Natural killer cell treated with Interleukin-12 subunit alpha and Interleukin-12 subunit beta and Interleukin-15 and Interleukin-18, amount 100 ng/mL, for 72 hours (primary cell): ENCODE measurements around the gene DDX19B. TPM values are rescaled to one million over a fixed set of nuclear protein-coding genes. Genes with fewer than 3 reads are reported as not detected.
"Not testable (repeated sequence)": the region's sequence is repeated elsewhere in the genome, so short reads cannot be mapped to it uniquely, and the experiment has no call there.

Experiments used
- ATAC-seq, 2 donors: fragments of 150-1000 bp; cut with Tn5 transposase in 1 of 2; sonication (Bioruptor Pico), chemical (Tn5 transposase) in 1 of 2; 2 replicates each; pipeline ENCODE4 v1.10.0; 2021
- DNase-seq: peaks from one replicate; pipeline ENCODE4 v3.0.0; 2022; ENCODE audit warnings: low spot score
- H3K27ac Mint-ChIP-seq, 2 donors: 1 replicate in 1 of 2; 2 replicates in 1 of 2; pipeline ENCODE4 v1.8.0; 2022; ENCODE audit warnings: mixed read lengths in 2 of 2, mild to moderate bottlenecking in 1 of 2, moderate library complexity in 1 of 2
- H3K27me3 Mint-ChIP-seq, 2 donors: 1 replicate in 1 of 2; 2 replicates in 1 of 2; pipeline ENCODE4 v1.8.0; 2022; ENCODE audit warnings: mixed read lengths in 2 of 2
- H3K36me3 Mint-ChIP-seq: one replicate; pipeline ENCODE4 v1.8.0; 2022; ENCODE audit warnings: mixed read lengths
- H3K4me1 Mint-ChIP-seq, 2 donors: 1 replicate in 1 of 2; 2 replicates in 1 of 2; pipeline ENCODE4 v1.8.0; 2022; ENCODE audit warnings: low read depth in 2 of 2, mixed read lengths in 2 of 2, mild to moderate bottlenecking in 1 of 2
- H3K4me3 Mint-ChIP-seq: one replicate; pipeline ENCODE4 v1.8.0; 2022; ENCODE audit warnings: mixed read lengths
- H3K9me3 Mint-ChIP-seq: 2 replicates; pipeline ENCODE4 v1.8.0; 2022; ENCODE audit warnings: mixed read lengths
- total RNA-seq, 2 donors: library from RNA; stranded (reverse); gene quantifications; one replicate each; pipeline ENCODE4 v1.2.3, GENCODE V29; 2022

The DDX19B gene
- 10 to 100 TPM; 34.6 to 42.3 TPM for total RNA-seq

DNA sequence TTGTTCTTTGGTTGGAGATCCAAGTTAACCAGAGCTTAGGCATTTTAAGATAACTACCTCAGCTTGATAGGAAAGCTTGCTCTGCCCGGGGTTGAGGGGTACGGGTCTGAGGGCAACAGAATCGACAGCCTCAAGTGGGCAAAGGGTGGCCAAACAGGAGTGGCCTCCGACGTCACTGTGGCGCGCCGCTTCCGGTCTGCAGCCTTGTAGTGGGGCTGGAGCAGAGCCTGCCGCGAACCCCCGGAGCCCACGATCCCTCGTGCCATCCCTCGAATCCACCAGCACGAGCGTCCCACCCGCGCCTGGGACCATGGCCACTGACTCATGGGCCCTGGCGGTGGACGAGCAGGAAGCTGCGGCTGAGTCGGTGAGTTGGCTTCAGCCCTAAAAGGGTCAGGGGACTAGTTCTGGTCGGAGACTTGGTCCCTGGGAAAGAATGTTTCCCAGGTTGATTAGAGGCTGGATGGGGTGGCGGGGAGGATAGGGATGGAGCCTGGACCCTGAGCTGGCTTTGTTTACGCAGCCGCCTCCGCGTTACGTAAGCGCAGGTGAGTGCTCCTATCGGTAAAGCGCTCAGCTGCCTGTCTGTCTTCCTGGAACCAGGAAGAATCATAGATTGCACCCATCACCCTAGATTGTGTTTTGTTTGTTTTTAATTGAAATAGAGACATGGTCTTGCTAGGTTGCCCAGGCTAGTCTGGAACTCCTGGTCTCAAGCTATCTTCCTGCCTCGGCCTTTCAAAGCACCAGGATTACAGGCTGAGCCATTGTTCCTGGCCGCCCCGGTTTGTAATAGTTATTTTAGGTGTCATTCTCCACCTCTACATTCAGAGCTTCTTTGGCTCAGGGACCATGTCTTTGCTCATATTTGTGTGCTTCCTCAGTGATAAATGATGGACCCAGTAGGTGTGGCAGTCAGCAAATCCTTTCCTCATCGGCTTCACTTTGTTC lies at the start of gene DDX19B:
Gene DDX19B, plus strand, starts transcription at position 199 of the 951 bp plus-strand sequence. Its CDS starts 112 bp downstream, at position 311.
- Mint-ChIP-seq H3K4me1 (peaks cover 21 to 34% of the 10 kb centered on the region in 2 donors), H3K9me3 (peaks cover 3% of the 10 kb centered on the region), H3K4me3 (peak within 1 kb of the TSS; percentile 87), H3K27ac (peak within 1 kb of the TSS; percentile 91 to 99), H3K36me3 (peaks cover 25% of the 10 kb centered on the region), H3K27me3 (no peaks in the 10 kb centered on the region)
- ATAC-seq (peak; percentile 92 to 93), DNase-seq (peak; percentile 84)

DNA sequence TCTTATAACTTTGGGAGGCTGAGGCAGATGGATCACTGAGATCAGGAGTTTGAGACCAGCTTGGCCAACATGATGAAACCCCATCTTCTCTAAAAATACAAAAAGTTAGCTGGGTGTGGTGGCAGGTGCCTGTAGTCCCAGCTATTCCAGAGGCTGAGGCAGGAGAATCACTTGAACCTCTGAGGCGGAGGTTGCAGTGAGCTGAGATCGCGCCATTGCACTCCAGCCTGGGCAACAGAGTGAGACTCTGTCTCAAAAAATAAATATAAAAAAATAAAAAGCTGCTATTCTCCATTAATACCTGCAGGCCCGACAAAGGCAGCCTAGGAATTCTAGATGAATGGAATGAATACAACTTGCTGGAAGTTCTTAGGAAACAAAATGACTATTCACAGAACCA lies 49.3 kb upstream of the DDX19B start:
- Mint-ChIP-seq H3K4me3 (peak overlapping the region; percentile 86), H3K4me1 (peaks cover 8 to 14% of the 10 kb centered on the region in 2 donors), H3K27ac (peak overlapping the region in 1 of 2 donors; percentile 71)
- not testable (repeated sequence) for H3K36me3 Mint-ChIP-seq, DNase-seq, H3K27me3 Mint-ChIP-seq, ATAC-seq, H3K9me3 Mint-ChIP-seq

DNA sequence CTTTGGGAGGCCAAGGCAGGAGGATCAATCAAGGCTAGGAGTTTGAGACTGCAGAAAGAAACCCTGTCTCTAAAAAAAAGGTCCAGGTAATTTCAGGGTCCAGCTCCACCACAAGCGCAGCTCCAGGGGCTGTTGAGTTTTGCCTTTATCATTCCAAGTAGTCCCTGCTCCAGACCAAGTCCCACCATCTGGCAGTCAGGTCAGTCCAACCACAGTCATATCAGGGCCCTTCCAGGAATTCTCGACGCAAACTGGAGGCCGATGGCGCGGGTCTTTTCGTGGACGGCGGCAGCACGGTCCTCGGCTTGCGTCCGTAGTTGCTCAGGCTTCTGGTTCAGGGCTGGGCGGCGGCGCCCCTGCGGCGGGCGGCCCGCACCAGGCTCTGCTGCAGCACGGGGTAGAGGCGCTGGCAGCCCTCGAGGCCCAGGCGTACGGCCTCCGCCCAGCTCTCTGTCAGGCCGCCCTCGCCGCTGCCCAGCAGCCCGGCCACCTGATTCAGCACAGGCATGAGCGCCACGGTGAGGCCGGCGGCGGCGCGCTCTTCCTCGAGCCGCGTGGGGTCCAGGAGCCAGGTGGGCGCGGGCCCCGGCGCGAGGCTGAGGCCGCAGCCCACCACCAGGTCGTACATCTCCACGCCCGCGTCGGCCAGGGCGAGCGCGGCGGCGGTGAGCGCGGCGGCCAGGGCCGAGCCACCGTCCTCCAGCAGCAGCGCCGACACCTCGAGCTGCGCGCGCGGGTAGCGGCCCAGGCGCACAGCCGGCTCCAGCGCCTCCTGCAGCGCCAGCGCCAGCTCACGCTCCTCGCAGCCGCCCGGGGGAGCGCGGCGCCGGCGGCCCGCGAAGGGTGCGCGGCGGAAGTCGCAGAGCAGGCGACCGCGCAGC lies 48.0 kb upstream of the DDX19B start:
- no peaks in the 10 kb centered on the region for H3K27me3 Mint-ChIP-seq
- ATAC-seq = peak; percentile 40 to 72
- no peaks in the 10 kb centered on the region for H3K9me3 Mint-ChIP-seq
- peak; percentile 66 for DNase-seq
- H3K4me1 Mint-ChIP-seq = peaks cover 8 to 14% of the 10 kb centered on the region in 2 donors
- H3K4me3 Mint-ChIP-seq = peak overlapping the region; percentile 86
- H3K36me3 Mint-ChIP-seq = no peaks in the 10 kb centered on the region
- H3K27ac Mint-ChIP-seq = peak overlapping the region; percentile 74 to 78

DNA sequence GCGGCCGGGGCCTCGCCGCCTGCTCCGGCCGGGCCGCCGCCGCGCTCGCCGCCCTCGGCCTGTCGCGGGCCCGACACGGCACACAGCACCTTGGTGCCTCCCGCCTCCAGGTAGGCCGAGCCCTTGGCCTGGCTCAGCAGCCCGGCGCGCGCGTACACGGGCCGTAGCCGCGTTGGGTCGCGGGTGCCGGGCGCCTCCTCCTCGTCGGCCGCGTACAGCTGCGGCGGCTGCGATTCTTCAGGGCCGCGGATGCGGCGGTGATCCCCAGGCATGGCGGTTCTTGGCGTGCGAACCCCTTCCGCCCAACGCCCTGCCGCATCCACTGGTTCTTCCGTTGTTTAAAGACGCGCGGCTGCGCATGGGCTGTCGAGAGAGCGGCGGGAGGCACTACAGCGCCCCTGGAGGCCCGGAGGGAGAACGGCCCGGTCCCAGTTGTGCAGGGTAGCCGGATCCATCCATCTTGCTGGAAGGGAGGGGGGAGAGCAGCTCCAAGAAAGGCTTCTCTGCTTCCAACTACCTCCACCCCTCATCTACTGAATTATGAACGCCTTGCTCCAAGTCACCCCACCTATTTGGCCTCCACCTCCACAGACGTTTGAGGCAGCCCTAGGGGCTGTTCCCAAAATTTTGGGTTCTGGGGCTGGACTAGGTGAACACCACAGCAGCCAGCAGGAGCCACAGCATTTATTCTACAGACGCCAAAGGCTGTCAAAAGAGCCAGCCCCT lies 47.2 kb upstream of the DDX19B start, which contains the start of gene EXOSC6:
Gene EXOSC6, minus strand, starts transcription at position 312 of the 726 bp plus-strand sequence. Its CDS starts 40 bp downstream, at position 272.
- Mint-ChIP-seq H3K4me3 (peak within 1 kb of the TSS; percentile 86), H3K36me3 (no peaks in the 10 kb centered on the region), H3K9me3 (no peaks in the 10 kb centered on the region), H3K27me3 (no peaks in the 10 kb centered on the region), H3K4me1 (peaks cover 8 to 14% of the 10 kb centered on the region in 2 donors), H3K27ac (peak within 1 kb of the TSS; percentile 74 to 78)
- ATAC-seq = peak; percentile 95 to 96
- DNase-seq = peak; percentile 95

DNA sequence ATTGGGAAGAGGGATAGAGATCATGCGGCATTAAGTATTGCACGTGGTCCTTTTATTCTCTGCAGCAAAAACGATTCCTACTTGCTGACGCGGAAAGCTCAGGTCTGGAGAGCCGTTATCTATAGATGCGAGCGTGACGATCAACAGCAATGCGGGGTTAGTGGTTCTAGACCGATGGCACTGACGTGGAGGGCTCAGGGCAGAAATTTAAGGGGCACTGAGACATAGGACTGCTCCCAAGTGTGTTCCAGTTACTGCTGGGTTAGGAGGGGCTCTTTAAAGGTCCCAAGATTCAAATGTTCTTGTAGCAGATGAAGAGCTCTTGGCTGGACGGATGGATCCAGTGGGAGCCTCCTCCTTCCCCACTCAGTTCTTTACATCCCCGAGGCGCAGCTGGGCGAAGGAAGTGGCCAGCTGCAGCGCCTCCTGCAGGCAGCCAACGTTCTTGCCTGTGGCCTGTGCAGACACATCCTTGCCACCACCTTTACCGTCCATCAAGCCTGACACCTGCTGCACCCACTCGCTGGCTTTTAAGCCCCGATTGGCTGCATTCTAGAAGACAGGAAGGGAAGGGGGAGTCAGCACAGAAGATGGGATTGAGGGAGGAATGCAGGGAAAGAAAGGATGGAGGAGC lies 46.5 kb upstream of the DDX19B start:
- peak overlapping the region; percentile 74 to 78 for H3K27ac Mint-ChIP-seq
- DNase-seq (no peak), ATAC-seq (no peak)
- H3K9me3 Mint-ChIP-seq = no peaks in the 10 kb centered on the region
- H3K4me1 Mint-ChIP-seq = peaks cover 8 to 14% of the 10 kb centered on the region in 2 donors
- H3K27me3 Mint-ChIP-seq = no peaks in the 10 kb centered on the region
- no peaks in the 10 kb centered on the region for H3K36me3 Mint-ChIP-seq
- H3K4me3 Mint-ChIP-seq = peak overlapping the region; percentile 79

DNA sequence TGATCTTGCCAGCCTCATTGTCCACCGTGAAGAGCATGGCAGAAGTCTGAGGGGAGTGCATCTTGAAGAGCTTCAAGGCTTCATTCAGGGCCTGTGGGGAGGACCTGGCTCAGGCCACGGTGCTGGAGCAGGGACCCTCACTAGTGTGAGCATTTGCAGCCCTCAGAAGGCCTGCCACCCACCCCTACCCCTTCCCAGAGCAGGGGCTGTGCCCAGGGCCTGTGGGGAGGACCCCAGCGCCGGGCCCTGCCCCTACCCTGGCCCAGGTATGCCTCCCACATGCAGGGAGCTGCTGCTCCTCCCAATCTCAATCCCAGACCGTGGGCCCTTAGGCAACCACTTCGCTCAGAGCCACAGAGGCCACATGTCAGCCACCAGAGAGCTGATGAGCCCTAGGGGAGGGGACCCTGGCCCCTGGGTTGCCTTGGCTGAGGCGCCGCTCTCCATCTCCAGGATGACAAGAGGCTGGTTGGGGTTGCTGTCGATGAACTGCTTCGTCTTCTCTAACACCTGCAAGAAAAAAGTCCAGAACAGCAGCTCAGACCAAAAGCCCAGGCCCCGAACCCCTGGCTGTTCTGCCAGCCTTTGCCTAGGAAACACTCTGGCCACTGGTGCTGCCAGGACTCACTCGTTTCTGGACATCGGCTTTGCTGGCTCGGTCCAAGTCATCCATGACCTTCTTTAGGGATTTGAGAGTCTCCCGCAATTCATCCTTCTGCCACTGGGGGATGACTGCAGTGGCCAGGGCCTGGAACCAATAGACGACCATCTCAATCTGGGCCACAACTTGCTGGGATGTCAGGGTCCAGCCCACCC lies 45.5 kb upstream of the DDX19B start:
- DNase-seq (no peak), ATAC-seq (no peak)
- Mint-ChIP-seq H3K4me3 (no peak overlapping the region), H3K27me3 (no peaks in the 10 kb centered on the region), H3K27ac (no peak overlapping the region), H3K4me1 (peaks cover 8 to 14% of the 10 kb centered on the region in 2 donors), H3K9me3 (no peaks in the 10 kb centered on the region), H3K36me3 (no peaks in the 10 kb centered on the region)

DNA sequence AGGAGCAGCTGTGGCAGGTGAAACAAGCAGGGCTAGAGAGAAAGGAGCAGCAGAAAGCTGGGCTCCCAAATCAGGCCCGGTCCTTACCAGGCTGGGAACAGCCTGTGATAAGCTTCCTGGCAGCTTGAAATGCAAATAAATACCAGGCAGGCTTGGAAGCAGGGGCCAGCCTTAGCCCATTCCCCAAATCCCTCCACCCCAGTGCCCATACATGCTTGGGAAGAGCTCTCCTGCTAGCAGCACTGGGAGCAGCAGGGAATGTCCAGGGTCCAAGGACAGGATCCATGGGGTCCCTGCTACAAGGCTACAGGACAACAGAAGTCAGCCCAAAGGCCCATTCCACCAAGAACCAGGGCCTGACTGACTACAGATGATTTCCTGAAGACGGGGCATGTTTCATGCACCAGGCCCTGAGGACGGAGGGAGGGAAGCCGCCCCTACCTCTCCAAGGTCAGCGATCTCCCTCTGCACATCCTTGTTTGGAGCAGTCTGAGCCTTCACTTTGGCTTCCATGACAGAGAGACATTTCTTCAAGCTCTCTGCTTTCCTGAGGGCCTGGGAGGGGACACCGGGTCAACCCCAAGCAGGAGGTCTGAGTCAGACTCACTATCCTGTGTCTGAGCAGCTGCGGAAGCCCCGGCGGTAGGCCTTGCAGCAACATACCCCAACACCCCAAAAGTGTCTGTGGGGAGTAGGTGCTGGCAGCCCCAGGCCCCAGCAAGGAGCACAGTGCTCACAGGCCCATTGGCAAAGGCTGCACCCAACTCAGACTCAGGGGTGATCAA lies 44.6 kb upstream of the DDX19B start:
- no peaks in the 10 kb centered on the region for H3K9me3 Mint-ChIP-seq
- H3K36me3 Mint-ChIP-seq = no peaks in the 10 kb centered on the region
- no peak for DNase-seq
- no peaks in the 10 kb centered on the region for H3K27me3 Mint-ChIP-seq
- H3K27ac Mint-ChIP-seq = no peak overlapping the region
- peaks cover 8 to 9% of the 10 kb centered on the region in 2 donors for H3K4me1 Mint-ChIP-seq
- no peak overlapping the region for H3K4me3 Mint-ChIP-seq
- ATAC-seq = no peak

DNA sequence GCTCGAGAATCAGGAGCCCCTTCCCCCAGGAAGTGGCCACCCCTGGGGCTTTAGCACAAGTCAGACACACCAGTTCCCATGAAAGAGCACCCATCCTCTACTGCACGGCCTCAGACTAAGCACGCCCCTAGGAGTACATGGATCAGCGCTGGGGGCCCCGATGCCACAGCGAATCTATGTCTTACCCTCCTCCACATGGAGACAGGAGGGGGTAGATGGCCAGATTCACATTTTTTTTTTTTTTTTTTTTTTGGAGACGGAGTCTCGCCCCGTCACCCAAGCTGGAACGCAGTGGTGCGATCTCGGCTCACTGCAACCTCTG lies 44.1 kb upstream of the DDX19B start:
- no peaks in the 10 kb centered on the region for H3K36me3 Mint-ChIP-seq
- ATAC-seq (no peak), DNase-seq (no peak)
- no peaks in the 10 kb centered on the region for H3K27me3 Mint-ChIP-seq
- no peak overlapping the region for H3K4me3 Mint-ChIP-seq
- H3K4me1 Mint-ChIP-seq = peaks cover 7 to 8% of the 10 kb centered on the region in 2 donors
- H3K27ac Mint-ChIP-seq = no peak overlapping the region
- no peaks in the 10 kb centered on the region for H3K9me3 Mint-ChIP-seq

DNA sequence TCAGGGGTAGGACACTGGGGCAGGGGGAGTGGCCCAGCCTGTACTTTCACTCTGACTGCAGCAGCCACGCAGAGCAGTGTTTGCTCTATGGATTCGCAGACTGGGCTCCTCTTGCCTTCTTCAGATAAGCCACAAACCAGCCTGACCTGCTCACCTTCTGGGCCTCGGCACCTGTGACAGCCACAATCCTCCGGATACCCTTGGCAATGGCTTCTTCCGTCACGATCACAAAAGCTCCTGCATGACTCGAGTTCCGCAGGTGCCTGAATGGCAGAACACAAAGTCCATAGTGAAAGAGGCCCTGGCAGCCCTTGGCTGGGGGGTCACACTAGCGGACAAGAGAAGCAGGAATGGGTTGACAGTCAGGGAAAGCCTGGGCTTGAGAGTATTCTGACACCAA lies 43.4 kb upstream of the DDX19B start:
- no peaks in the 10 kb centered on the region for H3K36me3 Mint-ChIP-seq
- no peak overlapping the region for H3K27ac Mint-ChIP-seq
- ATAC-seq (no peak), DNase-seq (no peak)
- H3K4me1 Mint-ChIP-seq = peaks cover 7 to 8% of the 10 kb centered on the region in 2 donors
- H3K4me3 Mint-ChIP-seq = no peak overlapping the region
- H3K9me3 Mint-ChIP-seq = no peaks in the 10 kb centered on the region
- H3K27me3 Mint-ChIP-seq = no peaks in the 10 kb centered on the region

DNA sequence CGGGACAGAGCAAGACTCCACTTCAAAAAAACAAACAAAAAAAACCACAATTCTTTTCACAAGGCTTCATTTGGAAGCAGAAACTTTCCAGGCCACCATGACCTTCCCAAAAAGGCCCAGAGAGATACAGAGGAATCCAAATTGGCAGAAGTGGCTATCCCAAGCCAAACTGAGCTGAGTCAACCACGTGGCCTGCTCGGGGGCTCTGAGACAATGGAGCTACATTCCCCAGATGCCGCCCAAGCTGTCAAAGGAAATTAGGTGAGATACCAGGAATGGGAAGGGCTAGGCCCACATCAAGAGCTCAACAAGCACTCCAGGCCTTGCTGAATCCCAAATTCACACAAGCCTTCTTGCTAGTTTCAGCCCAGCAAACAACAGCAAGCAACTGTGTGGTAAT lies 41.6 kb upstream of the DDX19B start:
- Mint-ChIP-seq H3K27me3 (no peaks in the 10 kb centered on the region), H3K36me3 (peaks cover 3% of the 10 kb centered on the region), H3K4me3 (no peak overlapping the region), H3K4me1 (peaks cover 0 to 1% of the 10 kb centered on the region in 2 donors), H3K9me3 (no peaks in the 10 kb centered on the region), H3K27ac (no peak overlapping the region)
- DNase-seq = no peak
- no peak for ATAC-seq

DNA sequence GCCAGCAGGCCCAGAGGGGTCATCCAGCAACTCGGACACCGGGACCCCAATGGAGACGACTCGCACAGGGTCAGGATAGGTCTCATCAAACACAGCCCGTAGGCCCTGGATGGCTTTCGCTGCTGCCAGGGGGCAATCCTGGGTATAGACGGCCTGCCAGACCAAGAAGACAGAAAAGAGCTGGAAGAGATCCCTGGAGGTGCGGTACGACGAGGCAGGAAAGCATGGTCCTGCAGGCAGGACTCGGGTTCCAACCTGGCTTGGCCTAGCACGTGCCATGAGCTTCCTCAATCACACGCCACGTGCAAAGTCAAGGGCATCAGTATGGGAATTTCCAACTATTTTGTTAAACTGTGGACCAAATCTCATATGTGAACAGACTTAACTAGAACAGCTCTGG lies 40.9 kb upstream of the DDX19B start:
- no peak overlapping the region for H3K4me3 Mint-ChIP-seq
- H3K27me3 Mint-ChIP-seq = no peaks in the 10 kb centered on the region
- H3K9me3 Mint-ChIP-seq = no peaks in the 10 kb centered on the region
- peaks cover 5% of the 10 kb centered on the region for H3K36me3 Mint-ChIP-seq
- DNase-seq (no peak), ATAC-seq (no peak)
- no peak overlapping the region for H3K27ac Mint-ChIP-seq
- no peaks in the 10 kb centered on the region for H3K4me1 Mint-ChIP-seq

DNA sequence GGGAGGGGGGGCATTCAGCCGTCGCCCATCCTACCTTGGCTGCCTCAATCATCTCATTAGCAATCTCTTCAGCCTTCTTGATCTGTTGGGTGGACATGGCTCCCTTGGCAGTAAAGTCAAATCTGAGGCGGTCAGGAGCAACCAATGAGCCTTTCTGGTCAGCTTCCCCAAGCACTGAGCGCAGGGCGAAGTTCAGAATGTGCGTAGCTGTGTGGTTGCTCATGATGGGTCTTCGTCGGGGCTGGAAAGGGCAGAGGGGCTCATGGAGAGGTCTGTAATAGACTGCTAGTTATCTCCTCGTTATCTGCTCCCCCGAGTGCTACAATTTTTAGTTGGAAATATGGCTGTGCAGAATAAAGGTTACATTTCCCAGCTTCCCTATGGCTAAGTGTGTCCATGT lies 40.0 kb upstream of the DDX19B start:
- no peaks in the 10 kb centered on the region for H3K9me3 Mint-ChIP-seq
- no peak overlapping the region for H3K4me3 Mint-ChIP-seq
- no peaks in the 10 kb centered on the region for H3K4me1 Mint-ChIP-seq
- no peaks in the 10 kb centered on the region for H3K27me3 Mint-ChIP-seq
- H3K36me3 Mint-ChIP-seq = peaks cover 5% of the 10 kb centered on the region
- no peak overlapping the region for H3K27ac Mint-ChIP-seq
- ATAC-seq = no peak
- DNase-seq = no peak
